K562 (cell line): ENCODE measurements around the gene DNAJC8. TPM values are rescaled to one million over a fixed set of nuclear protein-coding genes. Genes with fewer than 3 reads are reported as not detected.

ENCODE experiments used
- CEBPB ChIP-seq: fragments of 450-650 bp; IDR thresholded peaks from 2 replicates; pipeline ENCODE4 v1.6.1; 2016; ENCODE audit warnings: missing genetic modification characterization, missing compliant biosample characterization
- NFIX ChIP-seq: fragments of 250-450 bp; sonication (Bioruptor Pico); IDR thresholded peaks from 2 replicates; pipeline ENCODE4 v1.4.0; 2020; ENCODE audit warnings: low read depth, mild to moderate bottlenecking, moderate library complexity
- NR2C2 ChIP-seq, 2 experiments: fragments of 200-800 bp in 1 of 2; sonication (Bioruptor generic) in 1 of 2; sonication (generic) in 1 of 2; formaldehyde crosslinking in 1 of 2; IDR thresholded peaks; 2 replicates each; pipeline versions ENCODE4 v1.6.1 to v1.8.0; 2016 to 2022; ENCODE audit warnings: mild to moderate bottlenecking in 1 of 2, missing compliant biosample characterization in 1 of 2, missing genetic modification characterization in 1 of 2, missing genetic modification reagents in 1 of 2
- PHTF2 ChIP-seq: fragments of 250-450 bp; sonication (Bioruptor Pico); IDR thresholded peaks from 2 replicates; pipeline ENCODE4 v1.5.0; 2021; ENCODE audit warnings: mild to moderate bottlenecking
- RBFOX2 ChIP-seq: fragments of 200-400 bp; formaldehyde crosslinking; IDR thresholded peaks from 2 replicates; pipeline ENCODE4 v1.6.1; 2017; ENCODE audit warnings: low read depth, mild to moderate bottlenecking, low read length, moderate library complexity
- SPI1 ChIP-seq: IDR thresholded peaks from 2 replicates; pipeline ENCODE4 v1.6.1; 2011; ENCODE audit warnings: low read depth, low read length, control low read depth, borderline replicate concordance
- TAF7 ChIP-seq: fragments of 450-650 bp; IDR thresholded peaks from 2 replicates; pipeline ENCODE4 v1.6.1; 2016; ENCODE audit warnings: missing genetic modification characterization, missing compliant biosample characterization
- TRIM24 ChIP-seq, 2 experiments: fragments of 450-650 bp; IDR thresholded peaks; 2 replicates each; pipeline ENCODE4 v1.6.1; 2016
- ZKSCAN1 ChIP-seq: fragments of 150-350 bp; IDR thresholded peaks from 2 replicates; pipeline ENCODE4 v1.6.1; 2016; ENCODE audit warnings: low read depth, low read length
- ZNF212 ChIP-seq: fragments of 450-650 bp; formaldehyde crosslinking; IDR thresholded peaks from 2 replicates; pipeline ENCODE4 v1.4.0; 2020; ENCODE audit warnings: mild to moderate bottlenecking
- polyA plus RNA-seq, 8 experiments: library from polyadenylated mRNA; depleted of rRNA in 4 of 8; stranded (reverse) in 5 of 8; unstranded in 3 of 8; fragments of >200 nt; fragmentation: Nextera tagmentation in 2 of 8; fragmentation: Illumina TruSeq in 1 of 8; extraction: Ambion mirVana in 2 of 8; extraction: Trizol in 1 of 8; gene quantifications; 2 replicates each; pipeline versions ENCODE4 v1.2.1 to v1.2.3, GENCODE V29; 2011 to 2014; ENCODE audit warnings: inconsistent platforms in 1 of 8, missing spikeins in 1 of 8
- total RNA-seq, 7 experiments: library from RNA; depleted of rRNA in 6 of 7; stranded (reverse); fragments of >200 nt in 6 of 7; fragmentation: Illumina TruSeq in 2 of 7; extraction: Trizol in 2 of 7; gene quantifications; 2 replicates each; pipeline versions ENCODE4 v1.2.1 to v1.2.3, GENCODE V29; 2011 to 2021; ENCODE audit warnings: low replicate concordance in 1 of 7
- TF ChIP-seq, protein P1 (sequence below): fragments of 250-450 bp; sonication (Bioruptor Pico); IDR thresholded peaks from 2 replicates; pipeline ENCODE4 v1.5.0; 2020; ENCODE audit warnings: mild to moderate bottlenecking, borderline replicate concordance
- TF ChIP-seq, protein P2 (sequence below): fragments of 450-650 bp; IDR thresholded peaks from 2 replicates; pipeline ENCODE4 v1.6.1; 2017; ENCODE audit warnings: antibody characterized with exemption, mild to moderate bottlenecking
- TF ChIP-seq, protein P3 (sequence below): fragments of 250-450 bp; sonication (Bioruptor Pico); IDR thresholded peaks from 2 replicates; pipeline ENCODE4 v1.4.0; 2020; ENCODE audit warnings: mild to moderate bottlenecking, moderate library complexity
- TF ChIP-seq, protein P4 (sequence below): fragments of 150-350 bp; conservative IDR thresholded peaks from 2 replicates; pipeline ENCODE4 v1.6.1; 2014; ENCODE audit warnings: low read length

DNAJC8 gene
- total and polyA plus RNA-seq, 9 of the 15 experiments (the other 6 are each of a cell fraction or from before 2014, with no cell fraction given): 143 to 508 (median 209) TPM

DNA sequence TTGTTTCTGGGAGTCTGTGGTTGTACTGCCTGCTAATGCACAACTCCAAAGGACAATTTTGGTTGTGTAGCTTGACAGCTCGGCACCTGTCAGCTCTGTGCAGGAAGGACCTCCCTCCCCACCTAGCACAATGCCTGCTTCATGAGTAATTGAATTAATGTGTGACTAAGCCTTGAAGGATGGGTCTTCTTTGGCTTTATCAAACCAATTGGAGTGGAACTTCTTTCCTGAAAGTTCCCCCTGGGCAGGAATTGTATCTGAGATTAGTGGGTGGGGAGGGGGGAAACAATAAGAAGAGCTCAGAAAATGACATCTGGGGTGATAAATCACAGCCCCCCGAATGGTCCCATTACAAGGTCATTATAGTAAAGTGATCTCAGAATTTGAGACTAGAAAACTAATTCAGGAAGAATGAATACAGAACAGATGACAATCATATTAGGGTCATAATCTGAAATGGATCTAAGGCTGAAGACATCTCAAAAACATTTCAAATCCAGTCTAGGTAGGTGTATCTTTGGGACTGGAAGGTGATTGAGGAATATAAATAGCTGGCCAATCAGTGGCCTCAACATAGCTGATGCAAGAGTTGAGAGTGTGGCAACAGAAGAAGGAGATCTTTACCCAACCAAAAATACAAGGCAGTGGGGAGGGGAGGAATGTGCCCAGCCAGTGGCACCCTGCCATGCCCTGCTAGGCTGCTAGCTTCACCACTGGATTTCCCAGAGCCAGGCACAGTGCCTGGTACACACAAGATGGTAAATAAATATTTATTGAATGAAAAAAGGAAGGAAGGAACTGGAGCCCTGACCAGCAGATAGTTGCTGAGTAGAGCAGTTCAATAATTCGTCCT is 16.4 kb upstream of the DNAJC8 start (continued):
- TF ChIP-seq, protein P1, sequence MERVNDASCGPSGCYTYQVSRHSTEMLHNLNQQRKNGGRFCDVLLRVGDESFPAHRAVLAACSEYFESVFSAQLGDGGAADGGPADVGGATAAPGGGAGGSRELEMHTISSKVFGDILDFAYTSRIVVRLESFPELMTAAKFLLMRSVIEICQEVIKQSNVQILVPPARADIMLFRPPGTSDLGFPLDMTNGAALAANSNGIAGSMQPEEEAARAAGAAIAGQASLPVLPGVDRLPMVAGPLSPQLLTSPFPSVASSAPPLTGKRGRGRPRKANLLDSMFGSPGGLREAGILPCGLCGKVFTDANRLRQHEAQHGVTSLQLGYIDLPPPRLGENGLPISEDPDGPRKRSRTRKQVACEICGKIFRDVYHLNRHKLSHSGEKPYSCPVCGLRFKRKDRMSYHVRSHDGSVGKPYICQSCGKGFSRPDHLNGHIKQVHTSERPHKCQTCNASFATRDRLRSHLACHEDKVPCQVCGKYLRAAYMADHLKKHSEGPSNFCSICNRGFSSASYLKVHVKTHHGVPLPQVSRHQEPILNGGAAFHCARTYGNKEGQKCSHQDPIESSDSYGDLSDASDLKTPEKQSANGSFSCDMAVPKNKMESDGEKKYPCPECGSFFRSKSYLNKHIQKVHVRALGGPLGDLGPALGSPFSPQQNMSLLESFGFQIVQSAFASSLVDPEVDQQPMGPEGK: no peak
- no peak for TF ChIP-seq NFIX (CRISPR knock-in tag)
- TF ChIP-seq SPI1: no peak
- TF ChIP-seq TAF7: no peak; the same call in 1 of the 2 replicates
- no peak for TF ChIP-seq NR2C2 (CRISPR knock-in tag; IDR thresholded peaks at IDR 0.05)
- no peak; the same call in 1 of the 2 replicates for TF ChIP-seq NR2C2 (tag; IDR thresholded peaks at IDR 0.05)
- peak; percentile 93 for TF ChIP-seq CEBPB (tag)
- TF ChIP-seq ZKSCAN1: no peak
- TF ChIP-seq PHTF2 (CRISPR knock-in tag): no peak
- TF ChIP-seq ZNF212: no peak
- TF ChIP-seq, protein P2, sequence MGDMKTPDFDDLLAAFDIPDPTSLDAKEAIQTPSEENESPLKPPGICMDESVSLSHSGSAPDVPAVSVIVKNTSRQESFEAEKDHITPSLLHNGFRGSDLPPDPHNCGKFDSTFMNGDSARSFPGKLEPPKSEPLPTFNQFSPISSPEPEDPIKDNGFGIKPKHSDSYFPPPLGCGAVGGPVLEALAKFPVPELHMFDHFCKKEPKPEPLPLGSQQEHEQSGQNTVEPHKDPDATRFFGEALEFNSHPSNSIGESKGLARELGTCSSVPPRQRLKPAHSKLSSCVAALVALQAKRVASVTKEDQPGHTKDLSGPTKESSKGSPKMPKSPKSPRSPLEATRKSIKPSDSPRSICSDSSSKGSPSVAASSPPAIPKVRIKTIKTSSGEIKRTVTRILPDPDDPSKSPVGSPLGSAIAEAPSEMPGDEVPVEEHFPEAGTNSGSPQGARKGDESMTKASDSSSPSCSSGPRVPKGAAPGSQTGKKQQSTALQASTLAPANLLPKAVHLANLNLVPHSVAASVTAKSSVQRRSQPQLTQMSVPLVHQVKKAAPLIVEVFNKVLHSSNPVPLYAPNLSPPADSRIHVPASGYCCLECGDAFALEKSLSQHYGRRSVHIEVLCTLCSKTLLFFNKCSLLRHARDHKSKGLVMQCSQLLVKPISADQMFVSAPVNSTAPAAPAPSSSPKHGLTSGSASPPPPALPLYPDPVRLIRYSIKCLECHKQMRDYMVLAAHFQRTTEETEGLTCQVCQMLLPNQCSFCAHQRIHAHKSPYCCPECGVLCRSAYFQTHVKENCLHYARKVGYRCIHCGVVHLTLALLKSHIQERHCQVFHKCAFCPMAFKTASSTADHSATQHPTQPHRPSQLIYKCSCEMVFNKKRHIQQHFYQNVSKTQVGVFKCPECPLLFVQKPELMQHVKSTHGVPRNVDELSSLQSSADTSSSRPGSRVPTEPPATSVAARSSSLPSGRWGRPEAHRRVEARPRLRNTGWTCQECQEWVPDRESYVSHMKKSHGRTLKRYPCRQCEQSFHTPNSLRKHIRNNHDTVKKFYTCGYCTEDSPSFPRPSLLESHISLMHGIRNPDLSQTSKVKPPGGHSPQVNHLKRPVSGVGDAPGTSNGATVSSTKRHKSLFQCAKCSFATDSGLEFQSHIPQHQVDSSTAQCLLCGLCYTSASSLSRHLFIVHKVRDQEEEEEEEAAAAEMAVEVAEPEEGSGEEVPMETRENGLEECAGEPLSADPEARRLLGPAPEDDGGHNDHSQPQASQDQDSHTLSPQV: peak; percentile 60; the same call in 1 of the 2 replicates
- TF ChIP-seq, protein P3, sequence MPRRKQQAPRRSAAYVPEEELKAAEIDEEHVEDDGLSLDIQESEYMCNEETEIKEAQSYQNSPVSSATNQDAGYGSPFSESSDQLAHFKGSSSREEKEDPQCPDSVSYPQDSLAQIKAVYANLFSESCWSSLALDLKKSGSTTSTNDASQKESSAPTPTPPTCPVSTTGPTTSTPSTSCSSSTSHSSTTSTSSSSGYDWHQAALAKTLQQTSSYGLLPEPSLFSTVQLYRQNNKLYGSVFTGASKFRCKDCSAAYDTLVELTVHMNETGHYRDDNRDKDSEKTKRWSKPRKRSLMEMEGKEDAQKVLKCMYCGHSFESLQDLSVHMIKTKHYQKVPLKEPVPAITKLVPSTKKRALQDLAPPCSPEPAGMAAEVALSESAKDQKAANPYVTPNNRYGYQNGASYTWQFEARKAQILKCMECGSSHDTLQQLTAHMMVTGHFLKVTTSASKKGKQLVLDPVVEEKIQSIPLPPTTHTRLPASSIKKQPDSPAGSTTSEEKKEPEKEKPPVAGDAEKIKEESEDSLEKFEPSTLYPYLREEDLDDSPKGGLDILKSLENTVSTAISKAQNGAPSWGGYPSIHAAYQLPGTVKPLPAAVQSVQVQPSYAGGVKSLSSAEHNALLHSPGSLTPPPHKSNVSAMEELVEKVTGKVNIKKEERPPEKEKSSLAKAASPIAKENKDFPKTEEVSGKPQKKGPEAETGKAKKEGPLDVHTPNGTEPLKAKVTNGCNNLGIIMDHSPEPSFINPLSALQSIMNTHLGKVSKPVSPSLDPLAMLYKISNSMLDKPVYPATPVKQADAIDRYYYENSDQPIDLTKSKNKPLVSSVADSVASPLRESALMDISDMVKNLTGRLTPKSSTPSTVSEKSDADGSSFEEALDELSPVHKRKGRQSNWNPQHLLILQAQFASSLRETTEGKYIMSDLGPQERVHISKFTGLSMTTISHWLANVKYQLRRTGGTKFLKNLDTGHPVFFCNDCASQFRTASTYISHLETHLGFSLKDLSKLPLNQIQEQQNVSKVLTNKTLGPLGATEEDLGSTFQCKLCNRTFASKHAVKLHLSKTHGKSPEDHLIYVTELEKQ: peak; percentile 43; the same call in 1 of the 2 replicates
- TF ChIP-seq RBFOX2: peak; percentile 56
- peak; percentile 70 to 75; a peak in 3 of 4 replicates for TF ChIP-seq TRIM24 (IDR thresholded peaks at IDR 0.05)
- TF ChIP-seq, protein P4, sequence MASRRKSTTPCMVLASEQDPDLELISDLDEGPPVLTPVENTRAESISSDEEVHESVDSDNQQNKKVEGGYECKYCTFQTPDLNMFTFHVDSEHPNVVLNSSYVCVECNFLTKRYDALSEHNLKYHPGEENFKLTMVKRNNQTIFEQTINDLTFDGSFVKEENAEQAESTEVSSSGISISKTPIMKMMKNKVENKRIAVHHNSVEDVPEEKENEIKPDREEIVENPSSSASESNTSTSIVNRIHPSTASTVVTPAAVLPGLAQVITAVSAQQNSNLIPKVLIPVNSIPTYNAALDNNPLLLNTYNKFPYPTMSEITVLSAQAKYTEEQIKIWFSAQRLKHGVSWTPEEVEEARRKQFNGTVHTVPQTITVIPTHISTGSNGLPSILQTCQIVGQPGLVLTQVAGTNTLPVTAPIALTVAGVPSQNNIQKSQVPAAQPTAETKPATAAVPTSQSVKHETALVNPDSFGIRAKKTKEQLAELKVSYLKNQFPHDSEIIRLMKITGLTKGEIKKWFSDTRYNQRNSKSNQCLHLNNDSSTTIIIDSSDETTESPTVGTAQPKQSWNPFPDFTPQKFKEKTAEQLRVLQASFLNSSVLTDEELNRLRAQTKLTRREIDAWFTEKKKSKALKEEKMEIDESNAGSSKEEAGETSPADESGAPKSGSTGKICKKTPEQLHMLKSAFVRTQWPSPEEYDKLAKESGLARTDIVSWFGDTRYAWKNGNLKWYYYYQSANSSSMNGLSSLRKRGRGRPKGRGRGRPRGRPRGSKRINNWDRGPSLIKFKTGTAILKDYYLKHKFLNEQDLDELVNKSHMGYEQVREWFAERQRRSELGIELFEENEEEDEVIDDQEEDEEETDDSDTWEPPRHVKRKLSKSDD: no peak
